GM12801 (cell line): Measurements from ENCODE around the gene PLK3.

Experiments
- TF ChIP-seq, protein P1 (sequence below): IDR thresholded peaks from one replicate; pipeline ENCODE4 v1.5.1; 2011; ENCODE audit warnings: control low read depth; ENCODE audit not compliant: insufficient read length; ENCODE audit errors: extremely low read depth

The PLK3 gene

DNA sequence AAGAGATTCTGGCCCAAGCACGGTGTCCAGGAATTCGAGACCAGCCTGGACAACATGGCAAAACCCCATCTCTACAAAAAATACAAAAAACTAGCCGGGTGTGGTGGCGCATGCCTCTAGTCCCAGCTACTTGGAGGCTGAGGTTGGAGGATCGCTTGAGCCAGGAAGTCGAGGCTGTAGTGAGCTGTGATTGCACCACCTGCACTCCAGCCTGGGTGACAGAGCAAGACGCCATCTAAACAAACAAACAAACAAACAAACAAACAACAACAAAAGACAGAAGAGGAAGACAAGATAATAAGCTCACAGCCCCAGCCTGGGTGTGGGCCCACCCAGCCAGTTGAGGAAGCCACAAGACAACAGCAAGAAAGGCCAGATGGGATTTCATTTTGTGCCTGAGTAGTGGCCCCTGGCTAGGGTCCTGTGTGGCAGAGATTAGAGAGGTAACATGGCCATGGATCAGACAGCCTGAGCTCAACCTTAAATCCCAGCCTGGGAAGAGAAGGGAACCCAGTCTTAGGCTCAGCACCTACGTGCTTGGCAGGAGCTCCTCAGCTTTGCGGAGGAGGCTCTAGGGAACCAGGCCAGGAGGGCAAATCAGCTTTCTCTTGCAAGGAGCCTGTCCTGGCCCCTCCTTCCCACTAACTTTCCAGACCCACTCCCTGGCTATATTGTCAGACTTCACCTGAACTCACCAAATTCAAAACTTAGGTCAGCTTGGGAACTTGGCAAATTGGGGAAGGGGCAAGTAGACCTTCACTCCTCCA, 7.3 kb upstream of the PLK3 start:
- TF ChIP-seq, protein P1, sequence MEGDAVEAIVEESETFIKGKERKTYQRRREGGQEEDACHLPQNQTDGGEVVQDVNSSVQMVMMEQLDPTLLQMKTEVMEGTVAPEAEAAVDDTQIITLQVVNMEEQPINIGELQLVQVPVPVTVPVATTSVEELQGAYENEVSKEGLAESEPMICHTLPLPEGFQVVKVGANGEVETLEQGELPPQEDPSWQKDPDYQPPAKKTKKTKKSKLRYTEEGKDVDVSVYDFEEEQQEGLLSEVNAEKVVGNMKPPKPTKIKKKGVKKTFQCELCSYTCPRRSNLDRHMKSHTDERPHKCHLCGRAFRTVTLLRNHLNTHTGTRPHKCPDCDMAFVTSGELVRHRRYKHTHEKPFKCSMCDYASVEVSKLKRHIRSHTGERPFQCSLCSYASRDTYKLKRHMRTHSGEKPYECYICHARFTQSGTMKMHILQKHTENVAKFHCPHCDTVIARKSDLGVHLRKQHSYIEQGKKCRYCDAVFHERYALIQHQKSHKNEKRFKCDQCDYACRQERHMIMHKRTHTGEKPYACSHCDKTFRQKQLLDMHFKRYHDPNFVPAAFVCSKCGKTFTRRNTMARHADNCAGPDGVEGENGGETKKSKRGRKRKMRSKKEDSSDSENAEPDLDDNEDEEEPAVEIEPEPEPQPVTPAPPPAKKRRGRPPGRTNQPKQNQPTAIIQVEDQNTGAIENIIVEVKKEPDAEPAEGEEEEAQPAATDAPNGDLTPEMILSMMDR: no peak

DNA sequence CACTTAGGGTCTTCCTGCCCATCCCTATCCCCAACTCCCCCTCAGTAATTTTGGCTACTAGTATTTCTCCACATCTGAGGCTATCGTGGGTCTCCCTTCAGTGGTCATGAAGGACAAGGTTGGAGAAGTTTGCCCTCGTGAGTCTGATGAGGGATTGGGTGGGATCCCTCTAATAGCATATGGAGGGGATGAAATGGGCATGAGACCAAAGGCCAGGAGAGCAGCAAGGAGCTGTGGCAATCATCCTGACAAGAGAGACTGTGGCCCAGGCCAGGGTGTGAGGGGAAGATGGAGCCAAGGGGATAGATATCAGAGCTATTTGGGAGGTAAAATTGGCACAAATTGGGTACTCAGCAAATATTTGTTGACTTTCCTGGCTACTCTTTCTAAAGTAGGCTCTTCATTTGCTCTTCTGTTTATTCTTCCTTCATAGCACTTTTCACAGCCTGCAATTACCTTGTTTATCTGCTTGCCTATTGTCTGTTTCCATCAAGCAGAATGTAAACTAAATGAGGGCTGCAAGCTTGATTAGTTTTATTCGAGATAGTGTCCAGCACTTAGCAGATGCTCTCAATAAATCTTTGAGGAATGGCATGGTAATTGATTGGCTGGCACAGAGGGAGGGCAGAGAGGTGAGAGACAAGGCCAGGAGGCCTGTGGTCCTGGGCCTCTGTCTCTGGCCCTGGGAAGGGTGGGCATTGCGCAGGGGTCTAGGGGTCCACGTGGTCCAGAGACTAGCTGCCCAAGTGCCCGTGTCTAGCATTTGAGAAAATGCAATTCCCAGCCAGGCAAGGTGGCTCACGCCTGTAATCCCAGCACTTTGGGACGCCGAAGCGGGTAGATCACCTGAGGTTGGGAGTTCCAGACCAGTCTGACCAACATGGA, 1.5 kb upstream of the PLK3 start:
- TF ChIP-seq, protein P1: no peak

DNA sequence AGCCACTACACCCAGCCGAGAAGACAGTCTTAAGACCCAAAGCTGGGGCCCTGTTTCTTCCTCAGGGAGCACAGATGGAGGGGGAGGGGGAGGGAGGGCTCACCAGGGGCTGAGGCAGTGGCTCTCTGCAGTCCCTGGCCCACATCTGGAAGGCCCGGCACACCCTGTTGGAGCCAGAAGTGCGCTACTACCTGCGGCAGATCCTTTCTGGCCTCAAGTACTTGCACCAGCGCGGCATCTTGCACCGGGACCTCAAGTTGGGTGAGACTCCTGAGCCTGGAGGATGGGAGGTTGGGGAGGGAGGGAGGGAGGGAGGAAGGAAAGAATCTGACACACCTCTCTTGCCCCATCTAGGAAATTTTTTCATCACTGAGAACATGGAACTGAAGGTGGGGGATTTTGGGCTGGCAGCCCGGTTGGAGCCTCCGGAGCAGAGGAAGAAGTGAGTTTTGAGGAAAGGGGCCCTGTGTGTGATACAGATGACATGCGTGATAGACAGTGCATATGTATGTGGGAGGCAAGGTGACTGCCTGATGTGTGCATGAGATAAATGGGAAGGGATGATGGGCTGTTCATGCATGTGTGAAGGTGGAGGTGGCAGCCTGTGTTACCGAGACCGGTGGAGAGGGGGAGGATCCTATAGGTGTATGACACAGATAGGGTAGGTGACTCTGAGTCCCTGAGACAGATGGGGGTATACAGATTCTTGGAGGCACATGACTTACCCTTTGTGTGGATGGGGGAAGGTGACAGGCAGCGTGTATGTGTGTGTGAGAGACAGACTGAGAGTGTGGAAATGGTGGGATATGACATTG, 1.5 kb downstream of the PLK3 start:
- TF ChIP-seq, protein P1: no peak

GRCh38 chr1:44802306-44803061, 2.3 kb downstream of the PLK3 start:
- TF ChIP-seq, protein P1: no peak

- TF ChIP-seq, protein P1: no peak
Measured at GRCh38 chr1:44803062-44803311, 2.8 kb downstream of the PLK3 start.

DNA sequence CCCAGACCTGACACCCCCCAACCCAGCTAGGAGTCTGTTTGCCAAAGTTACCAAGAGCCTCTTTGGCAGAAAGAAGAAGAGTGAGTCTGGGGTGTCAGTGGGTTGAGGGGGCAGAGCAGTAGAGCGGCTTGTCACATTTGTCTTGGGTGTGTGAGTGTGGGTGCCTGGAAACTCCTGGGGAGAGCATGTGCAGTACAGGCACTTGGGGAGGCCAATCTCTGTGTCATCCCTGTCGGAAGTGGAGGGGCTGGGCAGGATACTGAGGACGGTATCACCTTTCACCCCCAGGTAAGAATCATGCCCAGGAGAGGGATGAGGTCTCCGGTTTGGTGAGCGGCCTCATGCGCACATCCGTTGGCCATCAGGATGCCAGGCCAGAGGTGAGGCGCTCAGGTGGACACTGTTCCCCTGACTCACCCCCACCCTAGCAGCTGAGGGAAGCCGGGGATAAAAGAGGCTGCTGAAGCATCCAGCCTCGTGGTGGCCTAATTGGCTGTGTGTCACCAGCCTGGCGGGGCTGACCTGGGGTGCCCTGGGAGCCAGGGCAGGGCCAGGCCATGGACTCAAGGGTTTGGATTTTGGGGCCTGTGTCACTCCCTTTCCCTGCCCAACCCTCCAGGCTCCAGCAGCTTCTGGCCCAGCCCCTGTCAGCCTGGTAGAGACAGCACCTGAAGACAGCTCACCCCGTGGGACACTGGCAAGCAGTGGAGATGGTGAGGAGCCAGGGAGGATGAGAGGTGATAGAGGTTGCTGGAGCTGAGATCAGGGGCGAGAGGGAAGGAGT, 3.3 kb downstream of the PLK3 start:
- TF ChIP-seq, protein P1: no peak
